Psoas muscle (tissue), 8 donors: ENCODE results near the gene LETM1. TPM values are rescaled to one million over a fixed set of nuclear protein-coding genes. Genes with fewer than 3 reads are reported as not detected.

Source experiments
- ATAC-seq, 4 donors: fragments of 200-7000 bp; cut with Tn5 transposase; one replicate each; pipeline ENCODE4 v1.9.1; 2020; ENCODE audit warnings: moderate library complexity in 3 of 4, mild to moderate bottlenecking in 2 of 4
- DNase-seq, 2 donors: peaks; one replicate each; pipeline ENCODE4 v3.0.0-alpha.2; 2020
- H3K27ac ChIP-seq: fragments of 200-600 bp; one replicate; pipeline ENCODE4 v1.8.0; 2022
- H3K27me3 ChIP-seq, 3 donors: fragments of 200-600 bp in 1 of 3; one replicate each; pipeline versions ENCODE4 v1.6.1 to v1.8.0; 2013 to 2022; ENCODE audit warnings: low read length in 2 of 3, mild to moderate bottlenecking in 2 of 3, moderate library complexity in 1 of 3; ENCODE audit not compliant: insufficient read depth in 3 of 3
- H3K36me3 ChIP-seq, 2 donors: fragments of 200-600 bp in 1 of 2; one replicate each; pipeline versions ENCODE4 v1.6.1 to v1.8.0; 2013 to 2022; ENCODE audit warnings: low read depth in 1 of 2, mild to moderate bottlenecking in 1 of 2, moderate library complexity in 1 of 2; ENCODE audit not compliant: insufficient read depth in 1 of 2
- H3K4me1 ChIP-seq: fragments of 200-600 bp; one replicate; pipeline ENCODE4 v1.8.0; 2022
- H3K4me3 ChIP-seq: fragments of 200-600 bp; one replicate; pipeline ENCODE4 v1.8.0; 2022; ENCODE audit warnings: mild to moderate bottlenecking
- H3K9me3 ChIP-seq: fragments of 200-600 bp; one replicate; pipeline ENCODE4 v1.8.0; 2022
- WGBS, 3 donors: extraction: QIAGEN DNeasy Blood & Tissue Kit; methylation state at CpG; one replicate each; pipeline versions ENCODE4 v1.1.6 to v1.1.7; 2013; 5-methylcytosine and 5-hydroxymethylcytosine counted together
- intact Hi-C, 2 donors: fragments of 100-400 bp; cut with DNase I; formaldehyde crosslinking; loops; one replicate each; pipeline versions ENCODE4 v1.11.0 to v1.14.2; 2022
- polyA plus RNA-seq, 3 donors: library from polyadenylated mRNA; stranded (reverse); fragments of 200-250 nt; gene quantifications; one replicate each; pipeline ENCODE4 v1.2.3, GENCODE V29; 2013
- total RNA-seq, 4 donors: library from RNA; stranded (reverse); fragmentation: NEBNext Ultra II Directional in 2 of 4; extraction: Animal tissue kit (Norgen Biotek cat#: 25700) in 2 of 4; gene quantifications; one replicate each; pipeline versions ENCODE4 v1.2.1 to v1.2.4, GENCODE V29; 2021 to 2023
- TF ChIP-seq, protein P1 (sequence below): fragments of 200-600 bp; IDR thresholded peaks from one replicate; pipeline ENCODE4 v1.8.0; 2022; ENCODE audit warnings: antibody characterized with exemption
- donor health status: healthy with polysubstance abuse.
- donor health status: DM: no; HTN: no; CAD: no; lungs with moderate emphysema.
- donor health status: Bipolar disorder and iron deficiency.
- donor health status: healthy.
- donor health status: DM: yes; HTN: yes; CAD: no.
- donor health status: DM: no; HTN: no; CAD: no.
- donor health status: DM: no; HTN: no; CAD: no.
- donor health status: DM: yes; HTN: yes; CAD: no.

The LETM1 gene
- total and polyA plus RNA-seq, 7 donors, result 14.1 to 50.3 (median 26.8) TPM

DNA sequence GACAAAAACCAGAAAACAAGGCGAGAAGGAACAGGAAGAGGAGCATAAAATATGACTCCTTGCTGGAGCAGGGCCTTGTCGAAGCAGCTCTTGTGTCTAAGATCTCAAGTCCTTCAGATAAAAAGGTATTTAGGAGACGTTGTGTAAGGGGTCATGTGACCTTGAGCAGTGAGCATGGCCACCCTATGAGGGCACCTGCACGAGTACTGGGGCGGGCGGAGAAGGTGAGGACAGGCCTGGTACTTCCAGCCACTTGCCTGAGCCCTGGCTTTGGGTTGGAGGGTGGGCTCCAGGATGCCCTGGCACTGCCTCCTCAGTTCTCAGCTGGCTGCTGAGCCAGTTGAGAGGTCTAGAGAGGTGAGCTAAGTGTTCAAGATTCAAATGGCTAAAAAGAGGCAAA lies 45.2 kb upstream of the LETM1 start:
- Histone ChIP-seq H3K27me3 (no peaks in the 10 kb centered on the region), H3K4me1 (no peaks in the 10 kb centered on the region), H3K36me3 (peaks cover 0 to 49% of the 10 kb centered on the region in 2 donors), H3K27ac (no peak overlapping the region), H3K9me3 (no peaks in the 10 kb centered on the region), H3K4me3 (no peak overlapping the region)
- DNase-seq, result no peak
- TF ChIP-seq, protein P1, sequence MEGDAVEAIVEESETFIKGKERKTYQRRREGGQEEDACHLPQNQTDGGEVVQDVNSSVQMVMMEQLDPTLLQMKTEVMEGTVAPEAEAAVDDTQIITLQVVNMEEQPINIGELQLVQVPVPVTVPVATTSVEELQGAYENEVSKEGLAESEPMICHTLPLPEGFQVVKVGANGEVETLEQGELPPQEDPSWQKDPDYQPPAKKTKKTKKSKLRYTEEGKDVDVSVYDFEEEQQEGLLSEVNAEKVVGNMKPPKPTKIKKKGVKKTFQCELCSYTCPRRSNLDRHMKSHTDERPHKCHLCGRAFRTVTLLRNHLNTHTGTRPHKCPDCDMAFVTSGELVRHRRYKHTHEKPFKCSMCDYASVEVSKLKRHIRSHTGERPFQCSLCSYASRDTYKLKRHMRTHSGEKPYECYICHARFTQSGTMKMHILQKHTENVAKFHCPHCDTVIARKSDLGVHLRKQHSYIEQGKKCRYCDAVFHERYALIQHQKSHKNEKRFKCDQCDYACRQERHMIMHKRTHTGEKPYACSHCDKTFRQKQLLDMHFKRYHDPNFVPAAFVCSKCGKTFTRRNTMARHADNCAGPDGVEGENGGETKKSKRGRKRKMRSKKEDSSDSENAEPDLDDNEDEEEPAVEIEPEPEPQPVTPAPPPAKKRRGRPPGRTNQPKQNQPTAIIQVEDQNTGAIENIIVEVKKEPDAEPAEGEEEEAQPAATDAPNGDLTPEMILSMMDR, result no peak
- 80 to 86% (median 82%) methylated on average over 5 to 6 of the region's 6 CpGs for WGBS, 3 donors
- intact Hi-C loops, result loop anchor here in 1 of 2 donors (5.0 kb wide), 1 partner anchor 89 kb away; no protein-coding TSS in a partner anchor
- no peak for ATAC-seq

DNA sequence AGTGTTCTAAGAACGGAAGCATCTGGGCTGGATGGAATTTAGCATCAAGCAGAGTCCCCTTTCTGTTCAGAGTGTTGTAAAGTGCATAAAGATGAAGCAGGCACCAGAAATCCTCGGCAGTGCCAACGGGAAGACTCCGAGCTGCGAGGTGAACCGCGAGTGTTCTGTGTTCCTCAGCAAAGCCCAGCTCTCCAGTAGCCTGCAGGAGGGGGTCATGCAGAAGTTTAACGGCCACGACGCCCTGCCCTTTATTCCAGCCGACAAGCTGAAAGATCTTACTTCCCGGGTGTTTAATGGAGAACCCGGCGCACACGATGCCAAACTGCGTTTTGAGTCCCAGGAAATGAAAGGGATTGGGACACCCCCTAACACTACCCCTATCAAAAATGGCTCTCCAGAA lies 44.7 kb upstream of the LETM1 start:
- Histone ChIP-seq H3K4me3 (no peak overlapping the region), H3K9me3 (no peaks in the 10 kb centered on the region), H3K4me1 (no peaks in the 10 kb centered on the region), H3K27ac (no peak overlapping the region), H3K36me3 (peaks cover 0 to 44% of the 10 kb centered on the region in 2 donors), H3K27me3 (no peaks in the 10 kb centered on the region)
- ATAC-seq (no peak), DNase-seq (no peak)
- 79 to 83% (median 83%) methylated on average over 16 of the region's 16 CpGs for WGBS, 3 donors
- intact Hi-C loops, result loop anchor here in 1 of 2 donors (5.0 kb wide), 1 partner anchor 88 kb away; no protein-coding TSS in a partner anchor
- TF ChIP-seq, protein P1, result no peak

DNA sequence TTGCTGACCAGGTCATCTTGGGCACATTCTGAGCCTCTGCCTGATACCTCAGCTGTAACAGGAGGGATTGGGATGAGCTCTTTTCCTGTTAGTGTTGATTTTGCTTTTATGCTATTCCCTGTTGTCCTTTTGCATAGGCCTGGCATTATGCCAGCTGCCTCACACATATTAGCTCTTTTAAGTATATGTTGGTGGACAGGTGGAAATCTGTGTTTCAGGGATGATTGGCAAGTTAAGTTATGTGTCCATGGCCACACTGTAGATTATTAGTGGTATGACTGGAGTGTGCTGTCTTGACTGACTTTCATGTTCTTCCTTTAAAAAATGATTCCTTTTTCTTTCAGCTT lies 44.1 kb upstream of the LETM1 start:
- no peak overlapping the region for H3K27ac ChIP-seq
- TF ChIP-seq, protein P1, result no peak
- no peak overlapping the region for H3K4me3 ChIP-seq
- H3K4me1 ChIP-seq, result no peaks in the 10 kb centered on the region
- DNase-seq, result no peak
- intact Hi-C loops, result loop anchor here in 1 of 2 donors (5.0 kb wide), 1 partner anchor 88 kb away; no protein-coding TSS in a partner anchor
- H3K9me3 ChIP-seq, result no peaks in the 10 kb centered on the region
- ATAC-seq, result no peak
- no peaks in the 10 kb centered on the region for H3K27me3 ChIP-seq
- peaks cover 0 to 39% of the 10 kb centered on the region in 2 donors for H3K36me3 ChIP-seq

GRCh38 chr4:1899149-1900086 lies 43.5 kb upstream of the LETM1 start:
- peak; percentile 63 to 72 for DNase-seq
- no peaks in the 10 kb centered on the region for H3K9me3 ChIP-seq
- H3K36me3 ChIP-seq, result peaks cover 0 to 32% of the 10 kb centered on the region in 2 donors
- ATAC-seq, result peak; percentile 87 to 98 (median 93)
- intact Hi-C loops, result loop anchor here (2.0 to 5.0 kb wide), 4 partner anchors 42 to 153 kb away; partner anchors contain the start of gene LETM1 (in 1 of the 2)
- no peaks in the 10 kb centered on the region for H3K4me1 ChIP-seq
- no peaks in the 10 kb centered on the region for H3K27me3 ChIP-seq
- H3K4me3 ChIP-seq, result no peak overlapping the region
- H3K27ac ChIP-seq, result no peak overlapping the region
- 27 to 32% (median 30%) methylated on average over 15 of the region's 15 CpGs for WGBS, 3 donors
- TF ChIP-seq, protein P1, result peak; percentile 88
